ENCODE results near the gene ZNF789.

The ZNF789 gene

DNA sequence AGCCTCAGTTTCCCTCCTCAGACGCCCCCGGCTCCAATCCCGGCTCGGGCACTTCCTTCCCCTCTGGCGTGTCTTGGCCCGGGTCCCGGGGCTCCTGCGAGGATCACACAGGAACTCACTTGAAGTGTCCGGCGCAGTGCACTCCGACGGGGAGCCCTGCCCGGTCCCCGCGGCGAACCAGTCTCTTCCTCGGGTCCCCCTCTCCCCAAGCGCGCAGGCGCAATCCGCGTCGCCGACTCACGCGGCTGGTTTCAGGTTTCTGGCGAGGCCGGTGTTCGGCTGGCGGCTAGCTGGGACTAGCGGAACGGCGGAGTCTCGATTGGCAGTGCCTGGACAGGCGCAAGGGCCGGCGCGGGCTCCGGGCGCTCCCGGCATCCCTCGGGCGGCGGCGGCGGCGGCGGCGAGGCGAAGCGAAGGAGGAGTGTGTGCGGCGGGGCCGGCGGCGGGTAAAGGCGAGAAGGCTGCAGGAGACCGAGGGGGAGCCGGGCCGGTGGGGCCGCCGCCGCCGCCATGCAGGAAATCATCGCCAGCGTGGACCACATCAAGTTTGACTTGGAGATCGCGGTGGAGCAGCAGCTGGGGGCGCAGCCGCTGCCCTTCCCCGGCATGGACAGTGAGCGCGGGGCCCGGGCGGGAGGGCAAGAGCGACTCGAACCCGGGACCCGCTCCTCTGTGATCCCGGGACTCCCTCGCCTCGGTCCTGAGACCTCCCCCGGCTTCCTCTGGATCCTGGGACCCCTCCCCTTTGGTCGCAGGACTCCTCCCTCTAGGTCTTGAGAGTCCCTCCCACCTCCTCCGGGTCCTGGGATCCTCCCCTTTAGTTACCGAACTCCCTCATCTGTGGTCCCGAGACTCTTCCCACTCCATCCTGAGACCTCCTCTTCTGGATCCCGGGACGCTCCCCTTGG lies 33.9 kb upstream of the ZNF789 start, which contains the start of the genes CPSF4 and PTCD1 (continued):
- TF ChIP-seq ZSCAN16 (tag by site-specific recombination; IDR thresholded peaks at IDR 0.05) (no peak), ZNF621 (tag by site-specific recombination; IDR thresholded peaks at IDR 0.05) (no peak), ZNF266 (tag by site-specific recombination; IDR thresholded peaks at IDR 0.05; ENCODE audit: low read depth) (no peak), ZNF785 (tag by site-specific recombination; IDR thresholded peaks at IDR 0.05) (no peak), ZNF114 (tag by site-specific recombination; IDR thresholded peaks at IDR 0.05) (no peak), ZNF146 (tag by site-specific recombination; IDR thresholded peaks at IDR 0.05) (no peak), ZNF2 (tag by site-specific recombination; IDR thresholded peaks at IDR 0.05) (no peak; the same call in 1 of the 2 replicates), HOXA7 (CRISPR knock-in tag; IDR thresholded peaks at IDR 0.05; ENCODE audit: borderline replicate concordance) (no peak), ZSCAN30 (tag by site-specific recombination; IDR thresholded peaks at IDR 0.05) (peak; percentile 83), ZBTB8A (tag by site-specific recombination; IDR thresholded peaks at IDR 0.05) (peak; percentile 75; the same call in 1 of the 2 replicates), ZNF626 (tag by site-specific recombination; IDR thresholded peaks at IDR 0.05) (no peak; the same call in 1 of the 2 replicates), ZNF157 (tag by site-specific recombination; IDR thresholded peaks at IDR 0.05) (no peak), ZNF23 (tag by site-specific recombination; IDR thresholded peaks at IDR 0.05; ENCODE audit: borderline replicate concordance) (no peak), ZEB2 (tag by site-specific recombination; IDR thresholded peaks at IDR 0.05) (peak; percentile 42; the same call in 1 of the 2 replicates), ZBTB48 (tag by site-specific recombination; IDR thresholded peaks at IDR 0.05) (no peak; the same call in 1 of the 2 replicates), ZNF600 (tag by site-specific recombination; IDR thresholded peaks at IDR 0.05) (0 out of 2 replicates have a peak, but pooled peaks have one; percentile 7), ZNF10 (tag by site-specific recombination; IDR thresholded peaks at IDR 0.05) (no peak), ZNF571 (tag by site-specific recombination; IDR thresholded peaks at IDR 0.05) (no peak), GLIS1 (tag by site-specific recombination; IDR thresholded peaks at IDR 0.05) (peak; percentile 50; the same call in 1 of the 2 replicates)
- TF ChIP-seq, protein P1, sequence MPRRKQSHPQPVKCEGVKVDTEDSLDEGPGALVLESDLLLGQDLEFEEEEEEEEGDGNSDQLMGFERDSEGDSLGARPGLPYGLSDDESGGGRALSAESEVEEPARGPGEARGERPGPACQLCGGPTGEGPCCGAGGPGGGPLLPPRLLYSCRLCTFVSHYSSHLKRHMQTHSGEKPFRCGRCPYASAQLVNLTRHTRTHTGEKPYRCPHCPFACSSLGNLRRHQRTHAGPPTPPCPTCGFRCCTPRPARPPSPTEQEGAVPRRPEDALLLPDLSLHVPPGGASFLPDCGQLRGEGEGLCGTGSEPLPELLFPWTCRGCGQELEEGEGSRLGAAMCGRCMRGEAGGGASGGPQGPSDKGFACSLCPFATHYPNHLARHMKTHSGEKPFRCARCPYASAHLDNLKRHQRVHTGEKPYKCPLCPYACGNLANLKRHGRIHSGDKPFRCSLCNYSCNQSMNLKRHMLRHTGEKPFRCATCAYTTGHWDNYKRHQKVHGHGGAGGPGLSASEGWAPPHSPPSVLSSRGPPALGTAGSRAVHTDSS (tag by site-specific recombination; IDR thresholded peaks at IDR 0.05) = 0 out of 2 replicates have a peak, but pooled peaks have one; percentile 13
- TF ChIP-seq, protein P2, sequence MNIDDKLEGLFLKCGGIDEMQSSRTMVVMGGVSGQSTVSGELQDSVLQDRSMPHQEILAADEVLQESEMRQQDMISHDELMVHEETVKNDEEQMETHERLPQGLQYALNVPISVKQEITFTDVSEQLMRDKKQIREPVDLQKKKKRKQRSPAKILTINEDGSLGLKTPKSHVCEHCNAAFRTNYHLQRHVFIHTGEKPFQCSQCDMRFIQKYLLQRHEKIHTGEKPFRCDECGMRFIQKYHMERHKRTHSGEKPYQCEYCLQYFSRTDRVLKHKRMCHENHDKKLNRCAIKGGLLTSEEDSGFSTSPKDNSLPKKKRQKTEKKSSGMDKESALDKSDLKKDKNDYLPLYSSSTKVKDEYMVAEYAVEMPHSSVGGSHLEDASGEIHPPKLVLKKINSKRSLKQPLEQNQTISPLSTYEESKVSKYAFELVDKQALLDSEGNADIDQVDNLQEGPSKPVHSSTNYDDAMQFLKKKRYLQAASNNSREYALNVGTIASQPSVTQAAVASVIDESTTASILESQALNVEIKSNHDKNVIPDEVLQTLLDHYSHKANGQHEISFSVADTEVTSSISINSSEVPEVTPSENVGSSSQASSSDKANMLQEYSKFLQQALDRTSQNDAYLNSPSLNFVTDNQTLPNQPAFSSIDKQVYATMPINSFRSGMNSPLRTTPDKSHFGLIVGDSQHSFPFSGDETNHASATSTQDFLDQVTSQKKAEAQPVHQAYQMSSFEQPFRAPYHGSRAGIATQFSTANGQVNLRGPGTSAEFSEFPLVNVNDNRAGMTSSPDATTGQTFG (tag by site-specific recombination; IDR thresholded peaks at IDR 0.05; ENCODE audit: borderline replicate concordance) = no peak
- TF ChIP-seq, protein P3, sequence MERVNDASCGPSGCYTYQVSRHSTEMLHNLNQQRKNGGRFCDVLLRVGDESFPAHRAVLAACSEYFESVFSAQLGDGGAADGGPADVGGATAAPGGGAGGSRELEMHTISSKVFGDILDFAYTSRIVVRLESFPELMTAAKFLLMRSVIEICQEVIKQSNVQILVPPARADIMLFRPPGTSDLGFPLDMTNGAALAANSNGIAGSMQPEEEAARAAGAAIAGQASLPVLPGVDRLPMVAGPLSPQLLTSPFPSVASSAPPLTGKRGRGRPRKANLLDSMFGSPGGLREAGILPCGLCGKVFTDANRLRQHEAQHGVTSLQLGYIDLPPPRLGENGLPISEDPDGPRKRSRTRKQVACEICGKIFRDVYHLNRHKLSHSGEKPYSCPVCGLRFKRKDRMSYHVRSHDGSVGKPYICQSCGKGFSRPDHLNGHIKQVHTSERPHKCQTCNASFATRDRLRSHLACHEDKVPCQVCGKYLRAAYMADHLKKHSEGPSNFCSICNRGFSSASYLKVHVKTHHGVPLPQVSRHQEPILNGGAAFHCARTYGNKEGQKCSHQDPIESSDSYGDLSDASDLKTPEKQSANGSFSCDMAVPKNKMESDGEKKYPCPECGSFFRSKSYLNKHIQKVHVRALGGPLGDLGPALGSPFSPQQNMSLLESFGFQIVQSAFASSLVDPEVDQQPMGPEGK (tag by site-specific recombination; IDR thresholded peaks at IDR 0.05) = peak; percentile 44
- TF ChIP-seq, protein P4, sequence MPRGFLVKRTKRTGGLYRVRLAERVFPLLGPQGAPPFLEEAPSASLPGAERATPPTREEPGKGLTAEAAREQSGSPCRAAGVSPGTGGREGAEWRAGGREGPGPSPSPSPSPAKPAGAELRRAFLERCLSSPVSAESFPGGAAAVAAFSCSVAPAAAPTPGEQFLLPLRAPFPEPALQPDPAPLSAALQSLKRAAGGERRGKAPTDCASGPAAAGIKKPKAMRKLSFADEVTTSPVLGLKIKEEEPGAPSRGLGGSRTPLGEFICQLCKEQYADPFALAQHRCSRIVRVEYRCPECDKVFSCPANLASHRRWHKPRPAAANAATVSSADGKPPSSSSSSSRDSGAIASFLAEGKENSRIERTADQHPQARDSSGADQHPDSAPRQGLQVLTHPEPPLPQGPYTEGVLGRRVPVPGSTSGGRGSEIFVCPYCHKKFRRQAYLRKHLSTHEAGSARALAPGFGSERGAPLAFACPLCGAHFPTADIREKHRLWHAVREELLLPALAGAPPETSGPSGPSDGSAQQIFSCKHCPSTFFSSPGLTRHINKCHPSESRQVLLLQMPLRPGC (tag by site-specific recombination; IDR thresholded peaks at IDR 0.05) = no peak
- TF ChIP-seq, protein P5, sequence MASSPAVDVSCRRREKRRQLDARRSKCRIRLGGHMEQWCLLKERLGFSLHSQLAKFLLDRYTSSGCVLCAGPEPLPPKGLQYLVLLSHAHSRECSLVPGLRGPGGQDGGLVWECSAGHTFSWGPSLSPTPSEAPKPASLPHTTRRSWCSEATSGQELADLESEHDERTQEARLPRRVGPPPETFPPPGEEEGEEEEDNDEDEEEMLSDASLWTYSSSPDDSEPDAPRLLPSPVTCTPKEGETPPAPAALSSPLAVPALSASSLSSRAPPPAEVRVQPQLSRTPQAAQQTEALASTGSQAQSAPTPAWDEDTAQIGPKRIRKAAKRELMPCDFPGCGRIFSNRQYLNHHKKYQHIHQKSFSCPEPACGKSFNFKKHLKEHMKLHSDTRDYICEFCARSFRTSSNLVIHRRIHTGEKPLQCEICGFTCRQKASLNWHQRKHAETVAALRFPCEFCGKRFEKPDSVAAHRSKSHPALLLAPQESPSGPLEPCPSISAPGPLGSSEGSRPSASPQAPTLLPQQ (tag by site-specific recombination; IDR thresholded peaks at IDR 0.05) = peak; percentile 63; the same call in 1 of the 2 replicates
- TF ChIP-seq, protein P6, sequence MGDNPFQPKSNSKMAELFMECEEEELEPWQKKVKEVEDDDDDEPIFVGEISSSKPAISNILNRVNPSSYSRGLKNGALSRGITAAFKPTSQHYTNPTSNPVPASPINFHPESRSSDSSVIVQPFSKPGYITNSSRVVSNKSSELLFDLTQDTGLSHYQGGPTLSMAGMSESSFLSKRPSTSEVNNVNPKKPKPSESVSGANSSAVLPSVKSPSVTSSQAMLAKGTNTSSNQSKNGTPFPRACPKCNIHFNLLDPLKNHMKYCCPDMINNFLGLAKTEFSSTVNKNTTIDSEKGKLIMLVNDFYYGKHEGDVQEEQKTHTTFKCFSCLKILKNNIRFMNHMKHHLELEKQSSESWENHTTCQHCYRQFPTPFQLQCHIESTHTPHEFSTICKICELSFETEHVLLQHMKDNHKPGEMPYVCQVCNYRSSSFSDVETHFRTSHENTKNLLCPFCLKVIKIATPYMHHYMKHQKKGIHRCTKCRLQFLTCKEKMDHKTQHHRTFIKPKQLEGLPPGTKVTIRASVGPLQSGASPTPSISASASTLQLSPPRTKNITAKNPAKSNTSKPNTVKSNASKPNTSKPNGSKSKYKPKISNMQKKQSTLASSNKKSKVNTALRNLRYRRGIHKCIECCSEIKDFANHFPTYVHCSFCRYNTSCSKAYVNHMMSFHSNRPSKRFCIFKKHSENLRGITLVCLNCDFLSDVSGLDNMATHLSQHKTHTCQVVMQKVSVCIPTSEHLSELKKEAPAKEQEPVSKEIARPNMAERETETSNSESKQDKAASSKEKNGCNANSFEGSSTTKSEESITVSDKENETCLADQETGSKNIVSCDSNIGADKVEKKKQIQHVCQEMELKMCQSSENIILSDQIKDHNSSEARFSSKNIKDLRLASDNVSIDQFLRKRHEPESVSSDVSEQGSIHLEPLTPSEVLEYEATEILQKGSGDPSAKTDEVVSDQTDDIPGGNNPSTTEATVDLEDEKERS (tag by site-specific recombination; IDR thresholded peaks at IDR 0.05) = no peak

Measured in HEK293 (cell line).